OCI-LY7 (cell line): ENCODE data around the gene TBX21. TPM values are rescaled to one million over a fixed set of nuclear protein-coding genes. Genes with fewer than 3 reads are reported as not detected.

Source experiments
- BruUV-seq: library from RNA; stranded (reverse); fragments of 400-500 nt; replicated peaks from 2 replicates; lab custom pipeline; 2021; lab: Mats Ljungman, UMichigan
- CTCF ChIA-PET: fragments of 300-600 bp; sonication (Branson Sonifier 250); formaldehyde crosslinking; loops from one replicate; lab custom pipeline; 2022; ENCODE audit warnings: antibody characterized with exemption; ENCODE audit not compliant: unreplicated experiment; lab: Charles Lee
- POLR2A ChIA-PET: fragments of 300-600 bp; sonication (Branson Sonifier 250); formaldehyde crosslinking; loops from one replicate; lab custom pipeline; 2022; ENCODE audit warnings: antibody characterized with exemption; lab: Charles Lee
- DNase-seq: peaks from one replicate; pipeline ENCODE4 v3.0.0-alpha.2; 2015; ENCODE audit warnings: low spot score
- H2AFZ ChIP-seq: fragments of 200-600 bp; sonication (generic), shearing (Covaris generic); 2 replicates; pipeline ENCODE4 v1.6.1; 2014; ENCODE audit warnings: mild to moderate bottlenecking, antibody characterized with exemption, low read length, moderate library complexity
- H3K27ac ChIP-seq: fragments of 200-600 bp; sonication (generic); 2 replicates; pipeline ENCODE4 v1.5.1; 2014; ENCODE audit warnings: mixed run types, low read depth, mild to moderate bottlenecking, moderate library complexity, low read length, inconsistent platforms; ENCODE audit not compliant: poor library complexity, severe bottlenecking
- H3K36me3 ChIP-seq: fragments of 200-600 bp; sonication (generic); 2 replicates; pipeline ENCODE4 v1.6.1; 2014; ENCODE audit warnings: mild to moderate bottlenecking, antibody characterized with exemption, low read length, moderate library complexity, mixed read lengths; ENCODE audit not compliant: insufficient read depth
- H3K4me1 ChIP-seq: fragments of 200-600 bp; sonication (generic); 2 replicates; pipeline ENCODE4 v1.5.1; 2014; ENCODE audit warnings: mild to moderate bottlenecking, low read length; ENCODE audit not compliant: insufficient read depth, poor library complexity, severe bottlenecking
- H3K4me2 ChIP-seq: fragments of 200-600 bp; sonication (generic); 2 replicates; pipeline ENCODE4 v1.6.1; 2014; ENCODE audit warnings: mild to moderate bottlenecking, low read length
- H3K4me3 ChIP-seq: fragments of 200-600 bp; sonication (generic); 2 replicates; pipeline ENCODE4 v1.5.1; 2014; ENCODE audit warnings: mild to moderate bottlenecking, low read depth, low read length; ENCODE audit not compliant: poor library complexity, severe bottlenecking
- H3K79me2 ChIP-seq: fragments of 200-600 bp; sonication (generic); 2 replicates; pipeline ENCODE4 v1.6.1; 2016; ENCODE audit warnings: low read depth, mild to moderate bottlenecking, low read length, moderate library complexity, mixed read lengths; ENCODE audit not compliant: insufficient read depth
- H3K9me2 ChIP-seq: fragments of 200-600 bp; sonication (generic); 2 replicates; pipeline ENCODE4 v1.6.1; 2016; ENCODE audit warnings: mild to moderate bottlenecking, low read length, mixed read lengths; ENCODE audit not compliant: insufficient read depth
- H3K9me3 ChIP-seq: fragments of 200-600 bp; sonication (generic); 2 replicates; pipeline ENCODE4 v1.6.1; 2014; ENCODE audit warnings: mild to moderate bottlenecking, mixed run types, low read length, mixed read lengths
- H4K20me1 ChIP-seq: fragments of 200-600 bp; sonication (generic); 2 replicates; pipeline ENCODE4 v1.6.1; 2014; ENCODE audit warnings: mild to moderate bottlenecking, antibody characterized with exemption, low read length, moderate library complexity, mixed read lengths; ENCODE audit not compliant: insufficient read depth
- CTCF ChIP-seq: fragments of 200-600 bp; sonication (generic); conservative IDR thresholded peaks from 2 replicates; pipeline ENCODE4 v1.5.1; 2014; ENCODE audit warnings: mild to moderate bottlenecking, antibody characterized with exemption, low read length, moderate library complexity, mixed read lengths
- EZH2phosphoT487 ChIP-seq: fragments of 200-600 bp; sonication (generic); IDR thresholded peaks from 2 replicates; pipeline ENCODE4 v1.6.1; 2018; ENCODE audit warnings: low read depth, borderline replicate concordance, mild to moderate bottlenecking, mixed run types, antibody characterized with exemption, low read length, moderate library complexity, mixed read lengths
- intact Hi-C: fragments of 100-400 bp; cut with micrococcal nuclease; formaldehyde crosslinking; loops from one replicate; pipeline ENCODE4 v1.10.0; 2022; ENCODE audit not compliant: unreplicated experiment
- total RNA-seq, 2 experiments: library from RNA; depleted of rRNA in 1 of 2; stranded (reverse); fragments of >200 nt in 1 of 2; shearing (Covaris generic) in 1 of 2; gene quantifications; 2 replicates each; pipeline ENCODE4 v1.2.3, GENCODE V29; 2014 to 2022

TBX21 gene
- total RNA-seq, 2 experiments from 2014 or later = not detected

- no peaks in the 10 kb centered on the region for H3K36me3 ChIP-seq
- no peaks in the 10 kb centered on the region for H4K20me1 ChIP-seq
- H3K27ac ChIP-seq = no peak overlapping the region
- no peak overlapping the region for H3K4me2 ChIP-seq
- no TSS peak for BruUV-seq
- H3K79me2 ChIP-seq = no peaks in the 10 kb centered on the region
- H3K9me2 ChIP-seq = no peaks in the 10 kb centered on the region
- no peak overlapping the region for H3K4me3 ChIP-seq
- no peak overlapping the region for H2AFZ ChIP-seq
- H3K4me1 ChIP-seq = no peaks in the 10 kb centered on the region
- no peak for DNase-seq
- no peaks in the 10 kb centered on the region for H3K9me3 ChIP-seq
- POLR2A ChIA-PET = interaction anchor here (0.7 kb wide), 1 partner anchor 21 kb away, joined by 3 read pairs; no protein-coding TSS in a partner anchor
- intact Hi-C loops = no loop called here
- TF ChIP-seq EZH2phosphoT487 = no peak
- CTCF ChIA-PET = no interaction called here
These were observed 2.1 kb downstream of the TBX21 start for GRCh38 chr17:47735139-47735464.

GRCh38 chr17:47735536-47736011 lies 2.5 kb downstream of the TBX21 start:
- no peak for TF ChIP-seq EZH2phosphoT487
- TF ChIP-seq CTCF = no peak
- no peaks in the 10 kb centered on the region for H3K36me3 ChIP-seq
- no peak overlapping the region for H2AFZ ChIP-seq
- H3K79me2 ChIP-seq = no peaks in the 10 kb centered on the region
- H3K9me2 ChIP-seq = no peaks in the 10 kb centered on the region
- H3K4me1 ChIP-seq = no peaks in the 10 kb centered on the region
- H3K4me2 ChIP-seq = no peak overlapping the region
- POLR2A ChIA-PET = interaction anchor here (0.7 kb wide), 1 partner anchor 20 kb away, joined by 3 read pairs; no protein-coding TSS in a partner anchor
- H3K9me3 ChIP-seq = no peaks in the 10 kb centered on the region
- H3K4me3 ChIP-seq = no peak overlapping the region
- DNase-seq = no peak
- H3K27ac ChIP-seq = no peak overlapping the region
- intact Hi-C loops = no loop called here
- CTCF ChIA-PET = interaction anchor here (0.5 kb wide), 1 partner anchor 24 kb away, joined by 3 read pairs; no protein-coding TSS in a partner anchor
- H4K20me1 ChIP-seq = no peaks in the 10 kb centered on the region
- BruUV-seq = no TSS peak

- Histone ChIP-seq H3K36me3 (no peaks in the 10 kb centered on the region), H3K9me3 (no peaks in the 10 kb centered on the region), H3K4me2 (no peak overlapping the region), H4K20me1 (no peaks in the 10 kb centered on the region), H3K9me2 (no peaks in the 10 kb centered on the region), H3K4me3 (no peak overlapping the region), H3K27ac (no peak overlapping the region), H2AFZ (no peak overlapping the region), H3K4me1 (no peaks in the 10 kb centered on the region), H3K79me2 (no peaks in the 10 kb centered on the region)
- BruUV-seq = no TSS peak
- POLR2A ChIA-PET = interaction anchor here (0.7 kb wide), 1 partner anchor 30 kb away, joined by 3 read pairs; no protein-coding TSS in a partner anchor
- CTCF ChIA-PET = no interaction called here
- no peak for DNase-seq
- TF ChIP-seq EZH2phosphoT487 (no peak), CTCF (no peak)
- intact Hi-C loops = no loop called here
These were observed 3.8 kb downstream of the TBX21 start for GRCh38 chr17:47736501-47737495.
